Measurements from ENCODE around the gene HECTD2.

GRCh38 chr10:91513598-91514424, 103.7 kb downstream of the HECTD2 start:
- TF ChIP-seq CTCF (IDR thresholded peaks at IDR 0.05; ENCODE audit: low read depth, low read length) (no peak), EZH2phosphoT487 (IDR thresholded peaks at IDR 0.05; ENCODE audit: low read depth) (no peak)
